BLaER1 treated with 17β-estradiol and CSF1 and Interleukin-3, amounts not matched to agents 10 nM and 100 nM (cell line): Measurements from ENCODE around the gene RBMS3.

ENCODE experiments used
- H3K27ac ChIP-seq, 11 experiments: shearing (Covaris generic); formaldehyde crosslinking; 2 replicates each; pipeline ENCODE4 v1.8.1; 2022
- H3K27me3 ChIP-seq, 11 experiments: shearing (Covaris generic); formaldehyde crosslinking; 2 replicates each; pipeline ENCODE4 v1.8.1; 2022
- H3K36me3 ChIP-seq, 11 experiments: shearing (Covaris generic); formaldehyde crosslinking; 2 replicates each; pipeline ENCODE4 v1.8.1; 2022
- H3K4me1 ChIP-seq, 10 experiments: shearing (Covaris generic); formaldehyde crosslinking; 2 replicates each; pipeline ENCODE4 v1.8.1; 2022
- H3K4me2 ChIP-seq, 11 experiments: shearing (Covaris generic); formaldehyde crosslinking; 2 replicates each; pipeline ENCODE4 v1.8.1; 2022
- H3K4me3 ChIP-seq, 10 experiments: shearing (Covaris generic); formaldehyde crosslinking; 2 replicates each; pipeline ENCODE4 v1.8.1; 2022
- H3K9ac ChIP-seq, 11 experiments: shearing (Covaris generic); formaldehyde crosslinking; 2 replicates each; pipeline ENCODE4 v1.8.1; 2022
- H3K9me3 ChIP-seq, 11 experiments: shearing (Covaris generic); formaldehyde crosslinking; replicated peaks in 1 of 11; 2 replicates each; pipeline ENCODE4 v1.8.1; 2022
- H4K20me1 ChIP-seq, 11 experiments: shearing (Covaris generic); formaldehyde crosslinking; 2 replicates each; pipeline ENCODE4 v1.8.1; 2022
- Cebpa-rat ChIP-seq, 11 experiments: shearing (Covaris generic); IDR thresholded peaks; 2 replicates each; pipeline ENCODE4 v1.8.1; 2022

The RBMS3 gene

DNA sequence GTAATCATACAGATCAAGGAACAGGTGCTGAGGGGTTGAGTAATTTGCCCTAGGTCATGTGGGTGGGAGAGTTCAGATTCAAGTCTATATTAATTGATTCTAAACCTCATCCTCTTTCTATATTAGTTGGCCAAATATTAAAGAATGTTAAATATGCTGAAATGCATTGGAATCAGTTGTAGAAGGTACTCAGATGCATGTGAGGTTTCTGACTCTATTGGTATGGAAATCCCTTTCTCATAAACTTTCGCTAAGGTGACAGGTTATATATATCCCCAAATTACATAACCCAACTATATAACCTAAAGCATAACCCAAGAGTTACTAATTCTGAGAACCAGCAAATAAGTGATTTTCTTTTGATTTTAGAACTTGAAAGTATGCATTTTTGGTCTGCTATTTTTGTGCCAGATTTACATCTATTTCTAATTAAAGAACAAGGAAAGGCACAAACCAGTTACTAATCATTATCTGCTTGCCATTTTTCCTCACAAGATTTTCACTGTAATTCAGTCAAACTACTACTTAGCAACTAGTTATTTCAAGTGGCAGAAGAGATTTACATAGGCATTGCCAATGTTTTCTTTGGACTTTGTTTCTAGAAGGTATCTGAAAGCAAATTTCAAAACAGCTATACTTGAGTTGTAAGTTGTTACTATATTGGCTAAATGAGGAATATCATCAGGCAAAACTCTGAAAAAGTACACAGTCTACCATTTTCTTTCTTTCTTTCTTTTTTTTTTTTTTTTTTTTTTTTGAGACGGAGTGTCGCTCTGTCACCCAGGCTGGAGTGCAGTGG, 201.3 kb downstream of the RBMS3 start:
- no peak overlapping the region for H3K27ac ChIP-seq
- H3K27me3 ChIP-seq, result no peaks in the 10 kb centered on the region
- no peaks in the 10 kb centered on the region for H3K9me3 ChIP-seq
- H4K20me1 ChIP-seq, result no peaks in the 10 kb centered on the region
- no peak overlapping the region for H3K4me3 ChIP-seq
- TF ChIP-seq Cebpa-rat (IDR thresholded peaks at IDR 0.05), result no peak
- no peak overlapping the region for H3K4me2 ChIP-seq
- no peaks in the 10 kb centered on the region for H3K36me3 ChIP-seq
- H3K9ac ChIP-seq, result no peak overlapping the region
- H3K4me1 ChIP-seq, result no peaks in the 10 kb centered on the region

DNA sequence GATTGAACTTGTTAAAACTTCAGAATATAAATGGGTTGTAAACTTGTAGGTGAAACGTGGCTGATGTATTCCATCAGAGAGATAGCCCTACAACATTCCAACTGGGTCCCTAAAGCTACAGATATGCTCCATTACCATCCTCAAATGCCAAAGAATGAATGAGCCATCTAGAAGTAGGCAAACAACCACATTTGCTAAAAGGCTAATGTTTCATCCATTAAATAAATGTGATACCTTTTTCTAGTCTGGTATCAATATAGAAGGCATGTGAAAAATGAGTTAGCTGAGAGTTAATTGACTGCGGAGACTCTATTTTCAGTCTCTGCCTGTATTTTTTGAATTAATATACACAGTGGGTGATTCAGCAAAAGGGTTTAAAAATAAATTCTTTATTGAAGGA, 203.8 kb downstream of the RBMS3 start:
- Histone ChIP-seq H3K4me2 (no peak overlapping the region), H3K27ac (no peak overlapping the region), H3K9me3 (no peaks in the 10 kb centered on the region), H3K4me3 (no peak overlapping the region), H4K20me1 (no peaks in the 10 kb centered on the region), H3K4me1 (no peaks in the 10 kb centered on the region; a peak in 1 of 20 replicates), H3K36me3 (no peaks in the 10 kb centered on the region), H3K9ac (no peak overlapping the region), H3K27me3 (no peaks in the 10 kb centered on the region)
- TF ChIP-seq Cebpa-rat (IDR thresholded peaks at IDR 0.05), result no peak

DNA sequence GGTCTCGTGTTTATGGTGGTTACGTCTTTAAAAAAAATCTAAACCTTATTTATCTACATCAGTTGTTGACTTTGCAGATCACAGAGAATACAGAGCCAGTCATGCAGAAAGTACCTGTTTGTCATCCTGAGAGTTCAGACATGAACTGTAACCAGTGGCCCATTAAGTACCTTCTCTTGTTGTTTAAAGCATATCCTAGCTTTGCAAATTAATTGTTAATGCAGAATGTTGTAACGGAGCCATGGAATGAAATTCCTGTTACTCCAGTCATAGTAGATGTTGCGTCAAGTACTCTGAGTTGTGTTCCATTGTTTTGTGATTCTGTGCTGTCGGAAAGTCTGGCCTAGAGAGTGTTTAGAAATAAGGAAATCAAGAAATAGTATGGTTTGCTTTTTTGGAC, 205.2 kb downstream of the RBMS3 start:
- H3K9me3 ChIP-seq, result no peaks in the 10 kb centered on the region
- H4K20me1 ChIP-seq, result no peaks in the 10 kb centered on the region
- H3K27ac ChIP-seq, result no peak overlapping the region
- no peak overlapping the region for H3K9ac ChIP-seq
- H3K27me3 ChIP-seq, result no peaks in the 10 kb centered on the region
- no peak overlapping the region for H3K4me2 ChIP-seq
- no peak overlapping the region for H3K4me3 ChIP-seq
- no peaks in the 10 kb centered on the region for H3K36me3 ChIP-seq
- H3K4me1 ChIP-seq, result no peaks in the 10 kb centered on the region; a peak in 1 of 20 replicates
- TF ChIP-seq Cebpa-rat (IDR thresholded peaks at IDR 0.05), result no peak

DNA sequence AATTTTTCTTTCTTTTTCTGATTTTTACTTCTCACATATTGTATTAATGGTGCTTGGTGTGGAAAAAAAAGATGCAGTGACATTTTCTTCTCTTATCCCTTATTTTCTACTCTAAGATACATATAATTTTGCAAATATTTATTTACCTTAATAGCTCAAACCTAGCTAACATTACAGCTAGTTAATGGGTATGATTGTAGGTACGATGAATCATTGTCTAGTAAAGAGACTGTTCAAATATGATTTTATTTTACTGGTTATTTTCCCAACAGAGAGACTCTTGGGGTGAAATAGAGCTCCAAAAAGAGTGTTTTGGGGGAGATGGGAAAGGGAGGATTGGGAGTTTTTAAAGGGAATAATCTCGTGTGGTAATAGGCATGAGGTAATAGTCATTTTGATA, 206.0 kb downstream of the RBMS3 start:
- Histone ChIP-seq H4K20me1 (no peaks in the 10 kb centered on the region), H3K27me3 (no peaks in the 10 kb centered on the region), H3K4me2 (no peak overlapping the region), H3K4me1 (no peaks in the 10 kb centered on the region; a peak in 1 of 20 replicates), H3K9me3 (no peaks in the 10 kb centered on the region), H3K4me3 (no peak overlapping the region), H3K9ac (no peak overlapping the region), H3K36me3 (no peaks in the 10 kb centered on the region), H3K27ac (no peak overlapping the region)
- TF ChIP-seq Cebpa-rat (IDR thresholded peaks at IDR 0.05), result no peak

DNA sequence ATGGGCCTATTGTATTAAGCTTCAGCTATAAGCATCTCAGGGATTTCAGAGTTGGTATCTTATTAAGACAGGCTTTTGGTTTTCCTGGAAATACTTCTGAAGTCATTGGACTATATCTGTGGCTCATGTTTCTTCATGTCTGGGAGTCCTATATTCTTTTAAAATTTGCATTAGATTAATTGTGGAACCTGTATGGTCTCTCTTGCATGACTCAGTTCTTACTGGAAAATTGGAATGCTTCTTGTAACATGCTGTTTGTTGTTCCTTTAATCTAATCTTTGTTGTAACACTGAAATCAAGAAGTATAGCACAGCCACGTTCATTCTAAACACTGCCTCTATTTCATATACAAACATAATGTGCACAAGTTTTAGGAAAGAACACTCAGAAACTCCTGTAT, 208.1 kb downstream of the RBMS3 start:
- H3K27ac ChIP-seq, result no peak overlapping the region
- no peak overlapping the region for H3K4me2 ChIP-seq
- H3K27me3 ChIP-seq, result no peaks in the 10 kb centered on the region
- no peaks in the 10 kb centered on the region for H3K36me3 ChIP-seq
- H4K20me1 ChIP-seq, result no peaks in the 10 kb centered on the region
- no peaks in the 10 kb centered on the region for H3K9me3 ChIP-seq
- no peak for TF ChIP-seq Cebpa-rat (IDR thresholded peaks at IDR 0.05)
- no peak overlapping the region for H3K4me3 ChIP-seq
- H3K4me1 ChIP-seq, result no peaks in the 10 kb centered on the region; a peak in 1 of 20 replicates
- H3K9ac ChIP-seq, result no peak overlapping the region

DNA sequence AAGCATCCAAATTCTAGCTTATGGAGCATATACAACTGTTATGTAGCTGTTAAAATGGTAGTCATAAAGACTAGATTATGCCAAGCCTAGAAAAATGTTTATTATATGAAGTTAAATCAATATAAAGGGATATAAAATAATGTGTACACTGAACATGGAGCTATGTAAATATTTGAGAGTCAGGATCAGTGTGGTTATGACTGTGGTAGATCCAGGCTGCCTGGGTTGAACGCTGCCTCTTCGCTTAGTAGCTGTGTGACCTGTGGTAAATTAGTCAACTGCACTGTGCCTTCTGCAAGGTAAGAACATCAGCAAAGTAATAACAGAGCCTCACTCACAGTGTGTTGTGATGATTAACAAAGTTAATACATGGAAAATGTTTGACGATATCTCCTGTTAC, 212.2 kb downstream of the RBMS3 start:
- no peaks in the 10 kb centered on the region for H3K36me3 ChIP-seq
- H3K4me1 ChIP-seq, result no peaks in the 10 kb centered on the region; a peak in 1 of 20 replicates
- no peak overlapping the region for H3K4me3 ChIP-seq
- no peak overlapping the region for H3K4me2 ChIP-seq
- H3K9me3 ChIP-seq, result no peaks in the 10 kb centered on the region
- H3K27ac ChIP-seq, result no peak overlapping the region
- no peak overlapping the region for H3K9ac ChIP-seq
- no peaks in the 10 kb centered on the region for H4K20me1 ChIP-seq
- no peak for TF ChIP-seq Cebpa-rat (IDR thresholded peaks at IDR 0.05)
- H3K27me3 ChIP-seq, result no peaks in the 10 kb centered on the region

DNA sequence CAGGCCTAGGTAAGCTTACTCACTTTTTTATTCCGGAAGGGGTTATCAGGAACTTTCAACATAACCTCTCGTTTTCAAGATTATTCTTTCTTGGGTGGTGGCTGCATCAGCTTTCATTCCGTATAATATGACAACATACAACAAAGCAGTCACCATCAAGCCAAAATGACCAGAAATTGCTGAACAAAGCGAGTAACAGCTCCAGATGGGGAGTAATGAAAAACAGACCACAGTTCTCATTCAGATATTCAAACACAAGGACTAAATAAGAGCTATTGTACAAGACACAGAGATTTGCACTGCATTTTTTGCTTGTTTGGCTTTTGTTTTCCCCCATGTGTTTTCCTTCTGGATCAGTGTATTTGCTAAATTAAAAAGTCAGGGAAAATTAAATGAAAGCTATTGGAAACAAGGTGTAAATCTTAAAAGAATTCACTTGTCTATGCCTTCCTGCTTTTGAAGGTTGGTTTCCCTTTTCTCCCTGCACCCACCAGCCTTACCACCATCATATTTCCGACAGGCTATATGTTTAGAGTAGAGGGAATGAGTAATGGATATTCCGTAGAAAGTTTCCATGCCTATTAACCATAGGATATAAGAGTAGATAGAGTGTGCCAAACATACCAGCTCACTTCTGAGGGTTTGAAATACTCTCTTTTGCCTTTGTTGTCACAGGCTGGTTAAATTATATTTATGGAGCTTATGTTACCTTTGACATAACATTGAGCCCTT, 213.6 kb downstream of the RBMS3 start:
- Histone ChIP-seq H3K4me2 (no peak overlapping the region), H3K27ac (no peak overlapping the region), H3K36me3 (no peaks in the 10 kb centered on the region), H3K27me3 (no peaks in the 10 kb centered on the region), H3K4me3 (no peak overlapping the region), H4K20me1 (no peaks in the 10 kb centered on the region), H3K4me1 (no peaks in the 10 kb centered on the region), H3K9ac (no peak overlapping the region), H3K9me3 (no peaks in the 10 kb centered on the region)
- no peak for TF ChIP-seq Cebpa-rat (IDR thresholded peaks at IDR 0.05)

DNA sequence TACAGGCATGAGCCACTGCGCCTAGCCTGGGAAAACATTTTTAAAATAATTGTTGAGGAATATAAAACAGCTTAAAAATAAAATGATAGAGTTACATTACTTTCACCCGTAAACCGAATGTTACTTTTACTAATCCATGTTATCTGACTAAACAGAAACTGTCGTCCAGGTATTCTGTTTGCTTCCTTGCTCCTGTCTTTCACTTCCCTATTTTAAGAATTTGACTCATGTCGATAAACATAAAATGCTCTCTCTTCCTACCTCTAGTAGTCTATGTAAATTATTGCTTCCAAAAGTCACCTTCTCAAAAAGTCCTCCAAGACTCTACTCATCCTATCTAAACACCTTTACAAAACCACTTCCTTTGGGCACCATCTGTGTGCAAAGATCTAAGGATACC, 216.4 kb downstream of the RBMS3 start:
- Histone ChIP-seq H3K27ac (no peak overlapping the region), H3K9me3 (no peaks in the 10 kb centered on the region), H3K4me3 (no peak overlapping the region), H3K9ac (no peak overlapping the region), H3K36me3 (no peaks in the 10 kb centered on the region), H3K27me3 (no peaks in the 10 kb centered on the region), H3K4me1 (no peaks in the 10 kb centered on the region), H4K20me1 (no peaks in the 10 kb centered on the region), H3K4me2 (no peak overlapping the region)
- TF ChIP-seq Cebpa-rat (IDR thresholded peaks at IDR 0.05), result no peak

DNA sequence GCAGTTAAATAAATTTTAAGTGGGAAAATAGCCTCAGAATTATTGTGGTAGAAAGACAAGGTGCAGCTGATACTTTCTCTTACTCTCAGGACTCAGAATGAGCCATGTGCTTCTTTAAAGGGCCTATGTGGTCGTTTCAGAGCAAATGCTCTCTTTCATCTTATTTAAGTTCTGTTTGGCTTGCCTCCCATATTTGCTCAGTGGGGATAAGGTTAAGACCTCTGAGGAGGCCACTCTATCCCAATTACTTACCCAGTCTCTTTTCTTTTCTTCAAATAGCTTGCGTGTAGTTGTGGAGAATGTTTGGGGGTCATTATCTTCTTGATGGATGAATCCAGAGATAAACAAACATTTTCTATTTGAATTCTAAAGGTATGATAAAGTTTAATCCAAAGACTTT, 221.9 kb downstream of the RBMS3 start:
- H3K27ac ChIP-seq, result no peak overlapping the region
- H3K9me3 ChIP-seq, result no peaks in the 10 kb centered on the region
- no peak for TF ChIP-seq Cebpa-rat (IDR thresholded peaks at IDR 0.05)
- H3K4me2 ChIP-seq, result no peak overlapping the region
- H4K20me1 ChIP-seq, result no peaks in the 10 kb centered on the region
- H3K4me3 ChIP-seq, result no peak overlapping the region
- H3K4me1 ChIP-seq, result no peaks in the 10 kb centered on the region
- H3K27me3 ChIP-seq, result no peaks in the 10 kb centered on the region
- H3K36me3 ChIP-seq, result no peaks in the 10 kb centered on the region
- H3K9ac ChIP-seq, result no peak overlapping the region

DNA sequence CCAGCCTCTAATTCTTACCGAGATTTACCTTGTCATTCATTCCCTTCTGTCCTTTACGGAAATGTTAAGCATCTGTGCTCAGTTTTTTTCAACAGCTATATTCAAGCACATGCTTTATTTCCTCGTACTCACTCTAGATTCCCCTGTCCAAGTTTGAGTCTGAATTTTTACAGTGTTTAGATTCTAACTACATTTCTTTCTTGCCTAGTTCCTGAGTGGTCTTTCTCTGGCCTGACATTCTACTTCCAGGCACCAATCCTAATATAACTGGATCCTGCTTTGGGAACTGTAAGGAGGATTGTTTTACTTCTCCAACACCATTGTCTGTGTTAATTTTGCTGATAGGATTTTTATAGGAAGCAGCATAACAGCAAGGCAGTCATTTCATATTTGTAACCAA, 222.4 kb downstream of the RBMS3 start:
- H3K4me2 ChIP-seq, result no peak overlapping the region
- no peaks in the 10 kb centered on the region for H4K20me1 ChIP-seq
- H3K4me3 ChIP-seq, result no peak overlapping the region
- H3K4me1 ChIP-seq, result no peaks in the 10 kb centered on the region
- no peaks in the 10 kb centered on the region for H3K27me3 ChIP-seq
- no peak overlapping the region for H3K9ac ChIP-seq
- no peaks in the 10 kb centered on the region for H3K9me3 ChIP-seq
- H3K36me3 ChIP-seq, result no peaks in the 10 kb centered on the region
- H3K27ac ChIP-seq, result no peak overlapping the region
- TF ChIP-seq Cebpa-rat (IDR thresholded peaks at IDR 0.05), result no peak
